GM19240 (cell line): ENCODE data around the gene OR10H1.
"Not testable (repeated sequence)": the region's sequence is repeated elsewhere in the genome, so short reads cannot be mapped to it uniquely, and the experiment has no call there.

Experiments used
- DNase-seq: peaks from one replicate; pipeline ENCODE4 v3.0.0; 2011; ENCODE audit warnings: low spot score; ENCODE audit not compliant: insufficient read length

OR10H1 gene, protein sequence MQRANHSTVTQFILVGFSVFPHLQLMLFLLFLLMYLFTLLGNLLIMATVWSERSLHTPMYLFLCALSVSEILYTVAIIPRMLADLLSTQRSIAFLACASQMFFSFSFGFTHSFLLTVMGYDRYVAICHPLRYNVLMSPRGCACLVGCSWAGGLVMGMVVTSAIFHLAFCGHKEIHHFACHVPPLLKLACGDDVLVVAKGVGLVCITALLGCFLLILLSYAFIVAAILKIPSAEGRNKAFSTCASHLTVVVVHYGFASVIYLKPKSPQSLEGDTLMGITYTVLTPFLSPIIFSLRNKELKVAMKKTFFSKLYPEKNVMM

DNA sequence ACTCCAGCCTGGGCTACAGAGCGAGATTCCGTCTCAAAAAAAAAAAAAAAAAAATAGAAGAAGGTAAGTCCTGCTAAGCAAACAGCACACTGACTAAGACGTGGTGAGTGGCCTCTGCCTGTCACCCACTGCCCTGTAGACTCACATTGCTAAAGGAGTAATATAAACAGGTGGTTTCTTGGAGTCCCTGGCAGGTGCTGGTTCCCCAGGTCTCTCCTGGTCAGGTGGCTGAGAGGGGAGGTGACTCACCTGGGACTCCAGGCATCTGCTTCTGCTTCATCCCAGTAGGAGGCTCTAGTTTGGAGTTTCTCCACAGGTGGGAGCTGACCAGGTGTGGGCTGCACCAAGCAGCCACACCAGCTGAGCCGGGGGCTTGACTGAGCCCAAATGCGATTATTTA, at the start of gene OR10H1:
OR10H1 (minus strand) TSS at position 359 of the 400 bp plus-strand sequence. CDS start 7,627 bp downstream, outside the sequence.
- no peak for DNase-seq

DNA sequence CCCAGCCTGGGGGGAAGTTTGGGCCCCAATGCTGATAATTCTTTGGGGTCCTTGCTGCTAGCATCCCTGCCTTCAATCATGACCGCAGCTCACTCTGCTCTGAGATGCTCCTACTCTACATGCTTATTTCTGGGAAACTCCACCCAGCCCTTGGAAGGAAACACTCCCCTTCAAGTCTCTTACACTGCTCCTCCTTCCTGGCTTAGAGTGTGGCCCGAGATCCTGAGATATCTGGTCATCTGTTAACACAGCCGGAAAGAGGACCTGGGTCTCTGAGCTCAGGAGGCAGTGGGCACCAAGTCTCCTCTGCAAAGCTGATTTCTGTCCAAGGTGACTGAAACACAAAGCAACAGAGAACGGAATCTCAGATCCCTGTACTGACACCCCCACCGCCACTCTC, 49.4 kb upstream of the OR10H1 start:
- DNase-seq = no peak

DNA sequence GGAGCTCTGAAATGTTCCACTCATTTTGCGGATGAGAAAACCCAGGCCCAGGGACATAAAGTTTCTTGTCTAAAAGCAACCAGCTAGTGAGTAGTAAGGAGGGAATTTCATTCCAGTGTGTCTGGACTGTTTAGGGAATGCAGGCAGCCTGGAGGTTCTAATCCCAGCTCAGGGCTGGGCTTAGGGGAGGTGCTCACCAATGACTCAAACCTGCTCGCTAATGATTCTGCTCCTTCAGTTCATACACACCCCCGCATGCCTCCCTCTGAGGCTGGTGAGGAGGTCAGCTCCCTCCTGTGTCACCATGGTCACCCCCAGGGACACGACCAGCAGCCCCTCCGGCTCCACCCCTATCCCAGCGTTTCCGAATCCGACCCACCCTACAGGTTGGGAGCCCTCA, 47.8 kb upstream of the OR10H1 start:
- no peak for DNase-seq

DNA sequence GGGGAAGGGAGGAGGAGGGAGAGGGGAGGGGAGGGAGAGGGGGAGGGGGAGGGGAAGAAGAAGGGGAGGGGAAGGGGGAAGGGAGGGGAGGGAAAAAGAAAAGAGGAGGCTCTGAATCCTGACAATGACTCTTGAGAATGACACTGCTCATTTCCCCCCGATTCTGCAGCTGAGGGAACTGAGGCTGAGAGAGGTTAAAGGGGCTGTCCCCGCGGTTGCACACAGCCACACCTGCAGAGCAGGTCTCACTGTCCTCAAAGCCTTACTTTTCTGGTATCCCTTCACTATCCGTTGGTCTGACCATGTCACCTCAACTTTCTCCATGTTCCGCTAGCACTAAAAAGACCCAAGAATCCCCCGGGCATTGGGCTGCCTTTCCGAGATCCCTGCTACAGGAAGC, 47.0 kb upstream of the OR10H1 start:
- DNase-seq = no peak

DNA sequence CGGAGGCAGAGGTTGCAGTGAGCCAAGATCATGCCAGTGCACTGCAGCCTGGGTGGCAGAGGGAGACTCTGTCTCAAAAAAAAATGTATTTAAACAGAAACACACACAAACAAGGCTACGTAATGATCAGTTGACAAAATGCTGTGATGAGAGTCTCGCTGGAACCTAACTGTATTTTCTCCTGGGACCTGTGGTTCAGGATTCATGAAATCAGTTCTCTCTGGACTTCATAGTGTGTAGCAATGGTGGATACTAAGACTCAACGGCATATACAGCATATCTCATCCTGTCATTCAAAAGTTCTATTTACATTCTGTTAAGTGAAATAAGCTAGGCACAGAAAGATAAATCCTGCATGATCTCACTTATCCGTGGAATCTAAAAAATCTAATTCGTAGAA, 45.1 kb upstream of the OR10H1 start:
- DNase-seq = no peak

DNA sequence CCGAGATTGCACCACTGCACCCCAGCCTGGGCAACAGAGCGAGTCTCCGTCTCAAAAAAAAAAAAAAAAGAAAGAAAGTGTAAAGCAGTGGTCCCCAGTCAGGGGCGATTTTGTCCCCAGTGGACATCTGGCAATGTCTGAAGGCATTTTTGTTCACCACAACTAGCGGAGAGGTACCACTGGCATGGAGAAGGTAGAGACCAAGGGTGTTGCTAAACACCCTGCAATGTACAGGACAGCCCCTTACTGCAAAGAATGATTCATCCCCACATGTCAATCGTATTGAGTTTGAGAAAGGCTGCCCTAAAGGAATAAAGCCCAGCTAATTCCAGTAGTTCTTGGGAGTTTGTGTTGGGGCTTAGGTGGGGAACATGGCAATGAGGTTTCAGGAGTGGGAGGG, 43.7 kb upstream of the OR10H1 start:
- no peak for DNase-seq

DNA sequence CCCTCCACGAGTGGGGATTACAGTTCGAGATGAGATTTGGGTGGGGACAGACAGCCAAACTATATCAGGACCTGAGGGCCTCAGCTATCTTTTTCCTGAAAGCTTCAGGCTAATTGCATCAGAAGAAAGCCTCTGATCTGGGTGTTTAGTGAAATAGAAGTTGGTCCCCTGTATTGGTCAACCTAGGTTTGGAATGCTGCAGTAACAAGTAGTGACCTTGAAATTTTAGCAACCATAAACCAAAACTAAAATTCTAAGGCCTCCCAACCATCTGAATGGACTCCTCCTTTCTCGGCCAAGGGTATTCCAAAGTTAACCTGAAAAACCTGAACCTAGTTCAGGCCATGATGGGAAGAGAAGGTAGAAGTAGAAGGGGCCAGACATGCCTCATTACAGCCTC, 34.9 kb upstream of the OR10H1 start:
- no peak for DNase-seq

DNA sequence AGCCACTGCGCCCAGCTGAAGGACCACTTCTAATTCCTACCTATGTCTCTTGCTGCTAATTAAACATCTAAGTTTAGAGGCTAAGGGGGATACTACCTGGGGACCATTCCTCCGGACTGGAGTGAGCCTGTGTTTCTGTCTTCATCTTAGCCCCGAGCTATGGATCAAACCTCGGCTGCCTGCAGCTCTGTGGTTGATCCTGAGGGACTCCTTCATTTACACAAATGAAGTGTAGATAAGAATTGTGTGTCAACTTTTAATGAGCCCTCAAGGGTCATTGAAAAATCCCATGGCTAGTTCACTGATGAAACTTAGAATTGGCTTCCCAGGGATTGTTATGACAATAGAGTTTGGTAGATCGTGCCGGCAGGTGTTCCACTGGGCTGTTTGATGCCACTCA, 31.5 kb upstream of the OR10H1 start:
- DNase-seq = no peak

DNA sequence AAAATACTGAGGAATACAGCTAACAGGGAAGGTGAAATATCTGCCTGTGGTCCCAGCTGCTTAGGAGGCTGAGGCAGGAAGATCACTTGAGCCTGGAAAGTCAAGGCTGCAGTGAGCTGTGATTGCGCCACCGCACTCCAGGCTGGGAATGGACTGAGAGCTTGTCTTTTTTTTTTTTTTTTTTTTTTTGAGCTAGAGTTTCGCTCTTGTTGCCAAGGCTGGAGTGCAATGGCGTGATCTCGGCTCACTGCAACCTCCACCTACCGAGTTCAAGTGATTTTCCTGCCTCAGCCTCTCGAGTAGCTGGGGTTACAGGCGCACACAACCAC, 28.4 kb upstream of the OR10H1 start:
- DNase-seq = not testable (repeated sequence)

DNA sequence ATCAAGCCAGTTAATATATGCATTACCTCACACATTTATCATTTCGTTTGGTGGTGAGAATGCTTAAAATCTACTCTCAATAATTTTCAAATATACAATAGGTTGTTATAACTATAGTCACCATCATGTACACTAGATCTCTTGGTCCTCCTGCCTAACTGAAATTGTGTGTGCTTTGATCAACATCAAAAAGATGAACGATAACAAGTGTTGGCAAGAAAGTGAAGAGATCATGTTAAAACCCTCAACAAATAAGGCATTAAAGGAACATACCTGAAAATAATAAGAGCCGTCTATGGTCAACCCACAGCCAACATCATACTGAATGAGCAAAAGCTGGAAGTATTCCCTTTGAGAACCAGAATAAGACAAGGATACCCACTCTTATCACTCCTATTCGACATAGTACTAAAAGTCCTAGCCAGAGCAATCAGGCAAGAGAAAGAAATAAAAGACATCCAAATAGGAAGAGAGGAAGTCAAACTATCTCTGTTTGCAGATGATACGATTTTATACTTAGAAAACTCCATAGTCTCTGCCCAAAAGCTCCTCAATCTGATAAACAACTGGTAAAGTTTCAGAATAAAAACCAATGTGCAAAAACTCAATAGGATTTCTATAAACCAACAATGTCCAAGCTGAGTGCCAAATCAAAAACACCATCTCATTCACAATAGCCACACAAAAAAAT, 27.9 kb upstream of the OR10H1 start:
- DNase-seq = no peak

DNA sequence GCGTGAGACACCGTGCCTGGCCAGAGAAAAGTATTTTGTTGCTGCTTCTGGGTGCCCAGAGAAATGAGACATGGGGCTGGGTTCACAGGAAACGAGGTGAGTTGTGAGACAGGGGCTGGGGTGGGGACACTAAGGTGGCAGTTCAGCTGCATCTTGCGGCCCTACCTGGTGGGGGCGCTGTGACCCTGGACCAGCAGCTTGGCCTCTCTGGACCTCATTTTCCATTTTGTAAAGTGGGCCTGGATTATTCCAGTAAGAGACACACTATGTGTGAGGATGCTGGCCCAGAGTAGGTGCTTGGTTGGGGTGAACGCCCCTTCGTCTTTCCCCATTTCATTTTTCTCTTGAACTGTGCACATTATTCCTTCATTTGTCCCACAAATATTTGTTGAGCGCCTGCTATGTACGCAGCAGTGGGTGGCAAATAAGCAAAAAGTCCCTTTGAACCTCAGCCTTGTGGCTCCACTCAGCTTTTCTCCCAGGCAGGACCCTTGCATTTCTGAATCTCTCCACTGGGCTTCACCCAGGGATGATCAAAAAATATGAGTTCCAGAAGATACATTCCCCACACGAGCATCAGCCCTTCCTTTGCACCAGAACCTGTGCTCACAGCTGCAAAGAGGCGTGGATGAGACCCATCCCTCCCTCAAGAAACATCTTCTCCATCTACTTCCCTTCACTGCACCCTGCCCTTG, 26.6 kb upstream of the OR10H1 start:
- DNase-seq = no peak

DNA sequence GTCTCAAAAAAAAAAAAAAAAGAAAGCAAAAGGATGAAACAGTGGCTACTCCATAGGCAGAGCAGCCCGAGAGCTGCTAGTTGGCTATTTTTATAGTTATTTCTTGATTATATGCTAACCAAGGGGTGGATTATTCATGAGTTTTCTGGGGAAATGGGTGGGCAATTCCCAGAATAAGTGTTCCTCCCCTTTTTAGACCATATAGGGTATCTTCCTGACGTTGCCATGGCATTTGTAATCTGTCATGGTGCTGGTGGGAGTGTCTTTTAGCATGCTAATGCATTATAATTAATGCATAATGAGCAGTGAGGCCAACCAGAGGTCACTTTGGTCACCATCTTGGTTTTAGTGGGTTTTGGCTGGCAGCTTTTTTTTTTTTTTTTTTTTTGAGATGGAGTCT, 25.4 kb upstream of the OR10H1 start:
- DNase-seq = no peak

DNA sequence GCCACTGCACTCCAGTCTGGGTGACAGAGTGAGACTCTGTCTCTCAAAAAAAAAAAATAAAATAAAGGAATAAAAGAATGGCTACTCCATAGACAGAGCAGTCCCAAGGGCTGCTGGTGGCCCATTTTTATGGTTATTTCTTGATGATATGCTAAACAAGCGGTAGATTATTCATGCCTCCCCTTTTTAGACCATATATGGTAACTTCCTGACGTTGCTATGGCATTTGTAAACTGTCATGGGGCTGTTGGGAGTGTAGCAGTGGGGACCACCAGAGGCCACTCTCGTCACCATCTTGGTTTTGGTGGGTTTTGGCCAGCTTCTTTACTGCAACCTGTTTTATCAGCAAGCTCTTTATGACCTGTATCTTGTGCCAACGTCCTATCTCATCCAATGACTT, 24.4 kb upstream of the OR10H1 start:
- DNase-seq = not testable (repeated sequence)

DNA sequence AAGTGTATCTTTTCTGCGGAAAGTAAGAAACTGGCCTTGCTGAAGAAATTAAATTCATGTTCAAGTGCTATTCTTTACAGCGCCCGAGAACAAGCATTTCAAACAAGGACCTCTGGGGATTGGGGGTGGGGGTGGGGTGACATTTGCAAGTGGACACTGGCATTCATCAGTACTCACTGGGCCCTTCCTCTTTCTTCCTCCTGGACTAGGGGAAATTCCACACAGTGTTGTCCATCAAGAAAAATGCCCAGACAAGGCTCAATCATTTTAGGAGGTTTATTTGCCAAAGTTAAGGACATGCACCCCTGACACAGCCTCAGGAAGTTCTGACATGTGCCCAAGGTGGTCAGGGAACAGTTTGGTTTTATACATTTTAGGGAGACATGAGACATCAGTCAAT, 22.9 kb upstream of the OR10H1 start:
- DNase-seq = no peak

DNA sequence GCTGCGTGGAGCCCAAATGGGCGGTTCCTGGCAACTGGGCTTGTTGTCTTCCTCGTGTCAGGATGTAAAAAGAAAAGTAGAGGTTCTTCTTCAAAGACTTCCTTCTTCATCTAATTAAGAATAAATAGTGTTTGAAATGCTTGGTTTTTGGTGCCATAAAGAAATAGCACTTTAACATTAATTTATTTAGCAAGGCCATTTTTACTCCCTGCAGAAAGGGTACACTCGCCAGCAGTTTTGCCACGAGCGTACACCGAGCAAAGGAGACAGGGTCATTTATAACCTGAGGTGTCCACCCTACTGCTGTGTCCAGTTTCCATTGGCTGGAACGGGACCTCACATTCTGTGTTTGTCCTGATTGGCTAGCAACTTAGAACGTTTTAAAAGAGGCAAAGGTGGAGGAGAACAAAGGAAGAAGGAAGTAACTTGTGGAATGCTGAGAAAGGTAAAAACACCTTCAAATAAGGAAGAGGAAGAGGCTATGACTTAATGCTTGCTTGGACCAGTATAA, 21.8 kb upstream of the OR10H1 start:
- no peak for DNase-seq

DNA sequence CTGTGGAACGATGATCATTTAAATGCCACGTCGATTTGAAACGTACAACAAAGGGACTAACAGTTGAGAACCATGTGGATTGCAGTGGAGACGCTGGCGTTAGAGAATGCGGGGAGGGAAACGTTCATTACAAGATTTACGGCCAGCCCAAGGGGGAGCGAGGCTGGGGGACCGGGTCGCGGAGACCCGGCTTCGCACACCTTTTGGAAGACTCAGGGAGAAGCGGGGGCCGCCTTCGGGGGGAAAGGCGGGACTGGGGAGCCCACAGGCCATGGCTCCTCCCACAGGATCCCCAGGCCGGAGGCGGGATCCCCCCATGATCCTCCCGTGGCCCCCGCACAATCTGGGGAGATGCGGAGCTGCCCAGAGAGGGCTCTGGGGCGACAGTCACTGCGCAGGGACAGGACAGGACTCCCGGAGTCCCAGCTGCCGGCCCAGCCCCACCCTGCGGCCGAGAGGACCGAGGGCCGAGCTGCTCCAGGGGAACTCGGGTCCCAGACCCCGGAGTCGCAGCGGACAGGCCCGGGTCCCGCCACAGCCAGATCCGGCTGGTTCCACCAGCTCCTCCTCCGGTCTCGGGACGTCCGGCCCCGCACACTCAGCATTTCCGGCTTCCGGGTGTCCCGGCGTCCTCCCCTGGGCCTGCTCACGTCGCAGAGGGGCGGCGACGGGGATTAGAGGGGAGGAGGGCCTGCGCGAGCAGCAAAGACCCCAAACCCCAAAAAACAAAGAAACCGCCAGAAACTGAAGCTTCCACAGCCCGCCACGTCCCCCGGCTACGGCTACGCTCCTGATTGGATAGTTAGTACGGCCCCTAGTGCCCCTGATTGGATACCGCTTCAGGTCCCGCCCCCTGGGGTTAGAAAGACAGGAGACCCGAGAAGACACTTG, 21.1 kb upstream of the OR10H1 start:
- DNase-seq = peak; percentile 90

DNA sequence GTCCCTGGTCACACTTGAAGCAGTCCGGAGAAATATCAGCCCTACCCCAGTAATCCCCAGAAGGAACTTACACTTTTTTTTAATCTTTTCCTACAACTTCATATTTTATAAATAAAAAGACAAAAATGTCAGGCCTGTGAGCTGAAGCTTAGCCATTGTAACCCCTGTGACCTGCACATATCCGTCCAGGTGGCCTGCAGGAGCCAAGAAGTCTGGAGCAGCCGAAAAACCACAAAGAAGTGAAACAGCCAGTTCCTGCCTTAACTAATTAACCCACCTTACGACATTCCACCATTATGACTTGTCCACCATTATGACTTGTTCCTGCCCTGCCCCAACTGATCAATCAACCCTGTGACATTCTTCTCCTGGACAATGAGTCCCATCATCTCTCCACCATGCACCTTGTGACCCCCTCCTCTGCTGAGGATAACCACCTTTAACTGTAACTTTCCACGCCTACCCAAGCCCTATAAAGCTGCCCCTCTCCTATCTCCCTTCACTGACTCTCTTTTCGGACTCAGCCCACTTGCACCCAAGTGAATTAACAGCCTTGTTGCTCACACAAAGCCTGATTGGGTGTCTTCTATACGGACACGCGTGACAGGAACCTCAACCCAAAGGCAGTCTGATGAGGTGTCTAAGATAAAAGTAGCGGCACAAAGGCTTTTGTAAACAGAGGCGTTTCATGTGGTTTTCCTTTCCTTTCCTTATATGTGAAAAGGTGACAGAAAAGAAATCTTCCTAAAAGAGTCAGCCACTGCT, 20.3 kb upstream of the OR10H1 start:
- DNase-seq = not testable (repeated sequence)

DNA sequence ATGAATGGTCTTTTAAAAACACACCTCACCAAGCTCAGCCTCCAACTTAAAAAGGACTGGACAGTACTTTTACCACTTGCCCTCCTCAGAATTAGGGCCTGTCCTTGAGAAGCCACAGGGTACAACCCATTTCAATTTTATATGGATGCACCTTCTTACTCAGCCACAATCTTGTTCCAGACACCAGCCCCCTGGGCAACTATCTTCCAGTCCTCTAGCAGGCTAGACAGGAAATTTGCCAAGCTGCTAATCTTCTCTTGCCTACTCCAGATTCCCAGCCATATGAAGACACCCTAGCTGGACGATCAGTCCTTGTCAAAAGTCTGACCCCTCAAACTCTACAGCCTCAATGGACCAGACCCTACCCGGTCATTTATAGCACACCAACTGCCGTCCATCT, 18.8 kb upstream of the OR10H1 start:
- DNase-seq = not testable (repeated sequence)

DNA sequence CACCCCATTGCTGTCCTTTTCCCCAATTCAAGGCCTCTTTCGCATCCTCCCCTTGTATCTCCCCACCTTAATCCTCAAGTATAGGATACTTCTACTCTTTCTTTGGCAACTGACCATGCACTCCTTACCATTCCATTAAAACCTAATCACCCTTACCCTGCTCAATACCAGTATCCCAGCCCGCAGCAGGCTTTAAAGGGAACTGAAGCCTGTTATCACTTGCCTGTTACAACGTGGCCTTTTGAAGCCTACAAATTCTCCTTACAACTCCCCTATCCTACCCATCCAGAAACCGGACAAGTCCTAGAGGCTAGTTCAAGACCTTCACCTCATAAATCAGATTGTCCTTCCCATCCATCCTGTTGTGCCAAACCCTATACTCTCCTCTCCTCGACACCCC, 16.2 kb upstream of the OR10H1 start:
- DNase-seq = no peak

DNA sequence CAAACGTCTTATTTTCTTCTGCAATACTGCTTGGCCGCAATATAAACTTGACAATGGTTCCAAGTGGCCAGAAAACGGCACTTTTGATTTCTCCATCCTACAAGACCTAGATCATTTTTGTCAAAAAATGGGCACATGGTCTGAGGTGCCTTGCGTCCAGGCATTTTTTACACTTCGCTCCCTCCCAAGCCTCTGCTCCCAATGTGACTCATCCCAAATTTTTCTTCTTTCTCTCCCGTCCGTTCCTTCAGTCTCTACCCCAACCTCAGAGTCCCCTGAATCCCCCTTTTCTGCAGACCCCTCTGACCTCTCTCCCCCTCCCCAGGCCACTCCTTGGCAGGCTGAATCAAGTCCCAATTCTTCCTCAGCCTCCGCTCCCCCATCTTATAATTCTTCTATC, 14.3 kb upstream of the OR10H1 start:
- DNase-seq = no peak

DNA sequence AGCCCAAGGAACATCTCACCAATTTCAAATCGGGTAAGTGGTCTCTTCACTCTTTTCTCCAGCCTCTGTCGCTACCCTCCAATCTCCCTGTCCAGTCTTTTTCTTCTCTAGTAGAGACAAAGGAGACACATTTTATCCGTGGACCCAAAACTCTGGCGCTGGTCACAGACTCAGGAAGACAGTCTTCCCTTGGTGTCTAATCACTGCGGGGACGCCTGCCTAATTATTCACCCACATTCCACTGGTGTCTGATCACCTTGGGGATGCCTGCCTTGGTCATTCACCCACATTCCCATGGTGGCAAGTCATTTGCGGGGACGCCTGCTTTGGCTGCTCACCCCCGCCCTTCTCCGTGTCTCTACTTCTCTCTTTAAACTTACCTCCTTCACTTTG, 13.8 kb upstream of the OR10H1 start:
- DNase-seq = no peak
